Thyroid gland (tissue), 4 donors: Measurements from ENCODE around the gene CHST7. TPM values are rescaled to one million over a fixed set of nuclear protein-coding genes. Genes with fewer than 3 reads are reported as not detected.

Experiments
- DNase-seq, 2 donors: peaks; one replicate each; pipeline ENCODE4 v3.0.0-alpha.2; 2019
- H3K27ac ChIP-seq, 3 donors: fragments of 200-600 bp; sonication (generic); 1 replicate in 2 of 3; 2 replicates in 1 of 3; pipeline ENCODE4 v1.5.1; 2016 to 2019; ENCODE audit warnings: mild to moderate bottlenecking in 1 of 3, moderate library complexity in 1 of 3
- H3K27me3 ChIP-seq: fragments of 200-600 bp; sonication (generic); one replicate; pipeline ENCODE4 v1.5.1; 2019
- H3K36me3 ChIP-seq, 2 donors: fragments of 200-600 bp; sonication (generic); one replicate each; pipeline ENCODE4 v1.5.1; 2016 to 2019
- H3K4me1 ChIP-seq, 2 donors: fragments of 200-600 bp; sonication (generic); one replicate each; pipeline ENCODE4 v1.5.1; 2017 to 2019
- H3K4me3 ChIP-seq, 3 donors: fragments of 200-600 bp; sonication (generic); replicated peaks in 1 of 3; 1 replicate in 2 of 3; 2 replicates in 1 of 3; pipeline ENCODE4 v1.5.1; 2016; ENCODE audit warnings: mild to moderate bottlenecking in 1 of 3
- H3K9me3 ChIP-seq: fragments of 200-600 bp; sonication (generic); one replicate; pipeline ENCODE4 v1.5.1; 2017
- CTCF ChIP-seq, 6 experiments: fragments of 200-600 bp in 3 of 6; fragments of 450-650 bp in 3 of 6; sonication (generic) in 3 of 6; IDR thresholded peaks; one replicate each; pipeline ENCODE4 v1.5.1; 2016 to 2019; ENCODE audit warnings: antibody characterized with exemption in 6 of 6, mild to moderate bottlenecking in 2 of 6, inconsistent platforms in 1 of 6, moderate library complexity in 1 of 6
- POLR2A ChIP-seq, 2 donors: fragments of 450-650 bp; IDR thresholded peaks; one replicate each; pipeline ENCODE4 v1.6.1; 2017; ENCODE audit warnings: antibody characterized with exemption in 2 of 2, mild to moderate bottlenecking in 2 of 2, moderate library complexity in 1 of 2
- WGBS, 2 donors: methylation state at CpG; one replicate each; pipeline ENCODE4 v1.1.5; 2017; 5-methylcytosine and 5-hydroxymethylcytosine counted together
- intact Hi-C: fragments of 100-400 bp; cut with DNase I; formaldehyde crosslinking; loops from one replicate; pipeline ENCODE4 v1.15.1; 2023
- total RNA-seq, 4 donors: library from RNA; depleted of rRNA; stranded (reverse); fragments of >200 nt; gene quantifications; one replicate each; pipeline ENCODE4 v1.2.3, GENCODE V29; 2016

Gene CHST7
- total RNA-seq, 4 donors from 2014 or later, result 9.0 to 28.5 (median 20.4) TPM

- Histone ChIP-seq H3K36me3 (no peaks in the 10 kb centered on the region), H3K27ac (no peak overlapping the region), H3K4me1 (peaks cover 3 to 4% of the 10 kb centered on the region in 2 donors), H3K27me3 (no peaks in the 10 kb centered on the region), H3K9me3 (no peaks in the 10 kb centered on the region), H3K4me3 (no peak overlapping the region)
- TF ChIP-seq CTCF (IDR thresholded peaks at IDR 0.05) (no peak), POLR2A (IDR thresholded peaks at IDR 0.05) (no peak)
- peak; percentile 74 to 75 for DNase-seq
- intact Hi-C loops, result no loop called here
Measured at GRCh38 chrX:46569621-46570020, 3.9 kb upstream of the CHST7 start.

GRCh38 chrX:46571423-46572339 is 1.9 kb upstream of the CHST7 start:
- Histone ChIP-seq H3K27me3 (no peaks in the 10 kb centered on the region), H3K36me3 (no peaks in the 10 kb centered on the region), H3K9me3 (no peaks in the 10 kb centered on the region), H3K4me1 (peaks cover 3 to 5% of the 10 kb centered on the region in 2 donors), H3K27ac (no peak overlapping the region), H3K4me3 (no peak overlapping the region)
- intact Hi-C loops, result no loop called here
- DNase-seq, result no peak
- WGBS, 2 donors, result 83 to 90% methylated on average over 6 to 8 of the region's 10 CpGs
- TF ChIP-seq CTCF (IDR thresholded peaks at IDR 0.05), result no peak

- Histone ChIP-seq H3K4me1 (peaks cover 3 to 5% of the 10 kb centered on the region in 2 donors), H3K9me3 (no peaks in the 10 kb centered on the region), H3K36me3 (no peaks in the 10 kb centered on the region), H3K27ac (no peak overlapping the region), H3K27me3 (no peaks in the 10 kb centered on the region), H3K4me3 (no peak overlapping the region)
- intact Hi-C loops, result no loop called here
- WGBS, 2 donors, result 85 to 92% methylated on average over 5 of the region's 5 CpGs
- DNase-seq, result no peak
- TF ChIP-seq CTCF (IDR thresholded peaks at IDR 0.05) (no peak), POLR2A (IDR thresholded peaks at IDR 0.05) (no peak)
Measured at GRCh38 chrX:46572340-46572936, 1.1 kb upstream of the CHST7 start.

GRCh38 chrX:46573892-46574773 is 568 bp downstream of the CHST7 start:
- no peaks in the 10 kb centered on the region for H3K9me3 ChIP-seq
- no peaks in the 10 kb centered on the region for H3K27me3 ChIP-seq
- H3K4me1 ChIP-seq, result peaks cover under 1 to 5% of the 10 kb centered on the region in 2 donors
- peak; percentile 40 to 43 for DNase-seq
- H3K36me3 ChIP-seq, result no peaks in the 10 kb centered on the region
- peak overlapping the region; percentile 26 to 39 (median 30) for H3K27ac ChIP-seq
- TF ChIP-seq CTCF (IDR thresholded peaks at IDR 0.05) (no peak), POLR2A (IDR thresholded peaks at IDR 0.05) (no peak)
- H3K4me3 ChIP-seq, result peak overlapping the region in 1 of 3 donors; percentile 44
- intact Hi-C loops, result no loop called here
- WGBS, 2 donors, result 0 to 1% methylated on average over 1 to 17 of the region's 107 CpGs
